ENCODE results near the gene KCNK5.

DNA sequence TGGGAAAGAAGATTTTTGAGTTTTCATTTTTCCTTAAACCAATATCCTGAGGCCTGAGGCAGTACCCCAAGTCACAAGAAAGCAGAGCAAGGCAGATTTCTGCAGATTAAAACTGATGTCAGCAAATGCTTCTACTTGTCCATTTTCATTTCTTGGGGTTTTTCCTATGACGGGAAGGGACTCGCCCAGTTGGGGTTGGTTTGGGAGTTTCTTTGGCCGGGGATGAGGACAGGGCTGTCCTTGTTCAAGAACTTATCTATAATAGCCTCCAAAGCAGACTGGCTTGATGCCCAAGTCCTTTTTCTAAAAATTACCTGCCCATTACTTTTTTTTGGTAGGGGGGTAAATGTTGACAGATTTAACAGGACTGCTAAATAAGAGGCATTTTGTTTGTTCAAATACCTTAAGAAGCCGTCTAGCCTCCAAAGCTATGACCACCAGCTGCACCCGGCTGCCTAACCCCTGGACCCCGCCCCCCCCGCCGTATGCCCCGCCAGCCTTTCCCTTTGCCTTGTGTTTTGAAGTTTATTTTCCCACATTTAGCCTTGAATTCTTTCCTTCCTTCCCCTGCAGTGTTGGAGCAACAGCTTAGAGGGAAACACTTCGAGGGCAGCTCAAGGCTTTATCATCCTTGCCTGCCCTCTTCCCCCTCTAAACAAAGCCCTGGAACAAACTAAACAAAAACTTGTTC lies 2.5 kb downstream of the KCNK5 start:
- no peak for TF ChIP-seq CTCF (IDR thresholded peaks at IDR 0.05)
- no peak for TF ChIP-seq ZFP36 (IDR thresholded peaks at IDR 0.05; ENCODE audit: borderline replicate concordance, partially characterized antibody)
- TF ChIP-seq POLR2A (IDR thresholded peaks at IDR 0.05; ENCODE audit: low read length) = no peak
- TF ChIP-seq POLR2AphosphoS2 (conservative IDR thresholded peaks at IDR 0.05; ENCODE audit: low read length) = no peak
- TF ChIP-seq RAD21 (conservative IDR thresholded peaks at IDR 0.05 in 1 of 2, IDR thresholded peaks at IDR 0.05 in 1 of 2) = no peak
